DMS114 treated with DMSO at 0.1 percent for 48 hours (cell line): ENCODE measurements around the gene ALPK3.

Experiments used
- DNase-seq: peaks from one replicate; lab custom pipeline; 2025; ENCODE audit not compliant: unreplicated experiment; lab: John Stamatoyannopoulos, UW

Gene ALPK3

DNA sequence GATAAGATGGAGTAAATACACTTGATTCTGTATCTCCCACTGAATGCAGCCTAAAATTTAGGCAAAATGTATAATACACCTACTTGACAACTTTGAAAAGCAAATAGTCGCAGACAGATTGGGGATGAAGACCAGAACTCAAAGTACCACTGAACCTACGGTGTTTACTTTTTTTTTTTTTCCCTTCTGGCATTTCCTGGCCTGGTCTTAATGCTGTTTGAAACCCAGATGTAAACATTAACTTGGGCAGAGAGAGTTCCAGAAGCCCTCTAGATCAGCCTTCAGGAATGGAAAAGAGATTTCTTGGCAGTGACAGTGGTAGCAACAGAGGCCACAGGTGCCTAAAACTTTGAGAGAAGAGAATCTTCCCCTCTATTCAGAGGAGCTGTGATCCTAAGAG, 27.8 kb downstream of the ALPK3 start:
- DNase-seq: no peak

DNA sequence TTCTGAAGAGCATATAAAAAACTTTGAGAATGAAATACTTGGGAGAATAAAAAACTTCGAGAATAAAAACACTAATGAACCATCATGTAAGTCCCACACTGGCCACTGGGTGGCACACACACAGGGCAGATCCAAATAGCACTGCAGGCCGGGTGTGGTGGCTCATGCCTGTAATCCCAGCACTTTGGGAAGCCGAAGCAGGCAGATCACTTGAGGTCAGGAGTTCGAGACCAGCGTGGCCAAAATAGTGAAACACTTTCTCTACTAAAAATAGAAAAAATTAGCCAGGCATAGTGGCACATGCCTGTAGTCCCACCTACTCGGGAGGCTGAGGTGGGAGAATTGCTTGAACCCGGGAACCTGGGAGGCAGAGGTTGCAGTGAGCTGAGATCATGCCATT, 28.5 kb downstream of the ALPK3 start:
- DNase-seq: peak; percentile 48

DNA sequence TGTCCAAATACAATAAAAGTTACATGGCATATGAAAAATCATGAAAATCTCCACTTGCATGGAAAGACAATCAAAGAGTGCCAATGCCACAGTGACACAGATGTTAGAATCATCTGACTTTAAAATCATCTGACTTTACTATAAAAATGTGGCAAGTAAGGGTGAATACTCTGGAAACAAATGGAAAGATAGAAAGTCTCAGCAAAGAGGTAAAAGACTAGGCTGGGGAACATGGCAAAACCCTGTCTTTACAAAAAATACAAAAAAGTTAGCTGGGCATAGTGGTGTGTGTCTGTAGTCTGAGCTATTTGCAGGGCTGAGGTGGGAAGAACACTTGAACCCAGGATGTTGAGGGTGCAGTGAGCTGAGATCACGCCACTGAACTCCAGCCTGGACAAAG, 29.1 kb downstream of the ALPK3 start:
- DNase-seq: no peak

DNA sequence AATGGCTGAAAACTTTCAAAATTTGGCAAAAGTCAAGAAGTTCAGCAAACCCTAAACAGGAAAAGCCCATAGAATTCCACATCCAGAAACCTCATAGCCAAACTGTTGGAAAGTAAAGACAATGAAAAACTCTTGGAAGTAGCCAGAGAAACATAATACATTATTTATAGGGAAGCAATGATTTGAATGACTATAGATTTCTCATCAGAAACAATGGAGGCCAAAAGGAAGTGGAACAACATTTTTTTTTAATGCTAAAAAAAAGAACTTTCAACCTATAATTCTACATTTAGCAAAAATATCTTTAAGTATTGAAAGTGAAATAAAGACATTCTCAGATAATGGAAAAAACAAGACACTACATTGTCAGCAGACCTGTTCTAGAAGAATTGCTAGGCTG, 30.2 kb downstream of the ALPK3 start:
- DNase-seq: no peak

DNA sequence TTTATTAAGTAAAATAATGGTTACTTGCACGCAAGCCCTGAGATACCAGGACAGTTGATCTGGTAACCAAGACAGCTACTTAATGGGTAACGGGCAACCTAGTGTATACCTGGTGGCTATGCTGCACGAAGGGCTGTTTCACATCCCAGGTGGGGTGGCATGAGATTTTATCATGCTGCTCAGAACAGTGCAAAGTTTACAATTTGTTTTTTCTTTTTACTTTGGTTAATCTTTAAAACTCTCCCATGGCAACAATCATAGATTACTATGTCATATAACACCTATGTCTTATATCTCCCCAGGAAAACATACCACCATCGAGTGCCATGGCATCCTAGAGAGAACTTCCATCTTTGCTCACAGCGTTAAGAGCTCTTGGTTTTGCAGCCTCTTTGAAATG, 35.1 kb downstream of the ALPK3 start:
- no peak for DNase-seq

DNA sequence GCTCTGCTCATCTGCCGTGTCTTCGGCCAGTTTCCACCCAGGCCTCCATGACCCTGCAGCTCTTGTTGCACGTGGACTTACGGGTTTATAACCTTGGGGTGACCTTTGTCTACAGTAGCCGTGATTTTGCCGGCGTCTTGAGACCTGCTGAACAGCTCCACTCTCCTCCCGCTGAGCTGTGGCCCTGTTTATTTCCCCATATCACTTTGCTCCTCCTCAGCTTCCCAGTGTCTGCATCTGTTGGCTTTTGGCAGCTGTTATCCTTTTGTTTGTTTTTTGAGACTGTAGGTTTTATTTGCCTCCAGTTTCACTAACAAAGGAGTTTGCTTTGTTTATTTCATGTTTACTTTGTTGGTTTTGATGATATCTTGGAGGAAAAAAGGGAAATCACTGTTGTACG, 38.0 kb downstream of the ALPK3 start:
- DNase-seq: no peak

DNA sequence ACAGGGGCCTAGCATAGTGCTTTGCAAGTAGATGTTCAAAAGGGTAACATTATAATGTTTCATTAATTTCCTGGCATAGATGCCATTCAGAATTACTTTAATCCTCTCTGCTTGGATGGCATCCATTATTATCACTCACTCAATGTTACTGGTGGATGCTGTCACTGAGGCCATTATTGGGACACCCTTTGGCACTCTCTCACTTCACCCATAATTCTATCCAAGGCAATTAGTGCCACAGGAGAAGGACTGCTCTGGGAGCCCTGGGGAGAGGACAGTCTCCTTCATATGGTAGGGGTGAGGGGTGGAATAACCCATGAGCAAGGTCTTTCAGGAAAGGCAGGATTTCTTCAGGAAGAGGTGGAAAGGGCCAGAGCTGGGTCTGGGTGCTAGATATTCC, 38.6 kb downstream of the ALPK3 start:
- no peak for DNase-seq

DNA sequence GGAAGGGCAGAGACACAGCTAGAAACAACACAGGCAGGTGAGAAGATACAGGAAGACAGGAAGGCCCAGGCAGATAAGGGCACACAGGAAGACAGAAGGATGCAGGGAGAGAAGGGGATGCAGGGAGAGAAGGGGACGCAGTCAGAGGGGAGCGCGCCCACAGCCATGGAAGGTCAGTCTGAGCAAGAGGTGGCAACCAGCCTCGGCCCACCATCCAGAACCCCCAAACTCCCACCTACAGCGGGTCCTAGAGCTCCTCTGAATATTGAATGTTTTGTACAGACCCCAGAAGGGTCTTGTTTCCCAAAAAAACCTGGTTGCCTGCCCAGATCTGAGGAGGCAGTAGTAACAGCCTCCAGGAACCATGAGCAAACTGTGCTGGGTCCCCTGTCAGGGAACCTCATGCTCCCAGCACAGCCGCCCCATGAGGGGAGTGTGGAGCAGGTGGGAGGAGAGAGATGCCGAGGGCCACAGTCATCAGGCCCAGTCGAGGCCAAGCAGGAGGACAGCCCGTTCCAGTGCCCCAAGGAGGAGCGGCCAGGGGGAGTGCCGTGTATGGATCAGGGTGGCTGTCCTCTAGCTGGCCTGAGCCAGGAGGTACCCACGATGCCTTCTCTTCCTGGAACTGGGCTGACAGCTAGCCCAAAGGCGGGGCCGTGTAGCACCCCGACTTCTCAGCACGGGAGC, 39.7 kb downstream of the ALPK3 start:
- no peak for DNase-seq

DNA sequence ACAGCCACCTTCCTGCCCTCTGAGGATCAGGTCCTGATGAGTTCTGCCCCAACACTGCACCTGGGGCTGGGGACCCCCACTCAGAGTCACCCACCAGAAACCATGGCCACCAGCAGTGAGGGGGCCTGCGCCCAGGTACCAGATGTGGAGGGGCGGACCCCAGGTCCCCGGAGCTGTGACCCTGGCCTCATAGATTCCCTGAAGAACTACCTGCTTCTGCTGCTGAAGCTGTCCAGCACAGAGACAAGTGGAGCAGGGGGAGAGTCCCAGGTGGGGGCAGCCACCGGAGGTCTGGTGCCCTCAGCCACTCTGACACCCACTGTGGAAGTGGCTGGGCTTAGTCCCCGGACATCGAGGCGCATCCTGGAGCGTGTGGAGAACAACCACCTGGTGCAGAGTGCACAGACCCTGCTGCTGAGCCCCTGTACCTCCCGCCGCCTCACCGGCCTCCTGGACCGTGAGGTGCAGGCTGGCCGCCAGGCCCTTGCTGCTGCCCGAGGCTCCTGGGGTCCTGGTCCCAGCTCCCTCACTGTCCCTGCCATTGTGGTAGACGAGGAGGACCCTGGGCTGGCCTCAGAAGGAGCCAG, 40.4 kb downstream of the ALPK3 start:
- no peak for DNase-seq

DNA sequence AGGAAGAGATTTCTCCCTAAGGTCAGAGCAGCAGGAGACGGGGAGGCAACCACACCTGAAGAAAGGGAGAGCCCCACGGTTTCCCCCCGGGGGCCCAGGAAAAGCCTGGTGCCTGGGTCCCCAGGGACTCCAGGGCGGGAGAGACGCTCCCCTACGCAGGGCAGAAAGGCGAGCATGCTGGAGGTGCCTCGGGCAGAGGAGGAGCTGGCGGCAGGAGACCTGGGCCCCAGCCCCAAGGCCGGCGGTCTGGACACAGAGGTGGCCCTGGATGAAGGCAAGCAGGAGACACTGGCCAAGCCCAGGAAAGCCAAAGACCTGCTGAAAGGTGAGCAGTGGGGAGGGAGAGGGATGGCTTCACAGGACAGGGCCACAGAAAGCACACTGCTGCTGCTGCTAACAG, 41.1 kb downstream of the ALPK3 start:
- no peak for DNase-seq

DNA sequence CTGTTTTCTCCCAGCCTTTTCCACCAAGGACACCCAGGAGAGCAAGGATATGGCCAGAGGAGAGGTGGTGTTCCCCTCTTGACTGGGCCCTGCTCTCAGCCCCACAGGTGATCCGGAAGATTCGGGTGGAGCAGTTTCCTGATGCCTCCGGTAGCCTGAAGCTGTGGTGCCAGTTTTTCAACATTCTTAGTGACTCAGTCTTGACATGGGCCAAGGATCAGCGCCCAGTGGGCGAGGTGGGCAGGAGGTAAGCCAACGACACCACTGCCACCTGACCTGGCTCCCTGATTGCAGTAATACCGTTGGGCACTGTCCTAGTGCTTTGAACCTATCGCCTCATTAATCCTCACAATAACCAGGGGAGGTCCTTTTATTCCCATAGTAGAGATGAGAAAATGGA, 42.0 kb downstream of the ALPK3 start:
- DNase-seq: no peak

DNA sequence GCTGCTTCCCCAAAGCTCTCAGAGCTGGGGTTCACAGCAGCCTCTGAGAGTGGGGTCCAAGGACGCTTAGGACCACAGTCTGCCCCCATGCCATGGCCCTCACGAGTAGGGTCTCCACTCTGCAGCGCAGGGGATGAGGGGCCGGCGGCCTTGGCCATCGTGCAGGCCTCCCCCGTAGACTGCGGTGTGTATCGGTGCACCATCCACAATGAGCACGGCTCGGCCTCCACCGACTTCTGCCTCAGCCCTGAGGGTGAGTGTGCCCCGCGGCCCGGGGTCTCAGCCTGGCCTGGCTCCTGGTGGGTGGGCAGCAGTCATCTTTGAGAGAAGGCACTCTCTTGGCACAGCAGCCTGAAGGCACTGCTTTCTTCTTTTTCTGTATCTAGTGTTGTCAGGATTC, 42.5 kb downstream of the ALPK3 start:
- no peak for DNase-seq

DNA sequence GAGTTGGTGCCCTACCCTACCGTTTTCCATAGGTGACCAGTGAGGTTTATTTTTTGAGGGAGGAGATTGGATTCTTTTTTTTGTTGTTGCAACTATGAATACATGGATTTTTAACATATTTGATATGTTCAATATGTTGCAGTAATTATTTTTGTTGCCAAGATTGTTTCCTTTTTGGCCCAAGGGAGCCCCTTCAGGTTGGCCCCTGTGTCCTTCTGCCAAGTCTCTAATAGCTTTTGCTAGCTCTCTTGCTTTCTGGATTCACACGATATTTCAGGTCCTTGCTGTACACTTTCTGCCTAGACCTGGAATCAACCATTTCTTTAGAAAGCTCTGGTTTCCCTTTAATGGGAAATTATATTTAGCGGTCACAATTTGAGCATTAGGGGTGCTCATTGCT, 44.6 kb downstream of the ALPK3 start:
- DNase-seq: no peak

DNA sequence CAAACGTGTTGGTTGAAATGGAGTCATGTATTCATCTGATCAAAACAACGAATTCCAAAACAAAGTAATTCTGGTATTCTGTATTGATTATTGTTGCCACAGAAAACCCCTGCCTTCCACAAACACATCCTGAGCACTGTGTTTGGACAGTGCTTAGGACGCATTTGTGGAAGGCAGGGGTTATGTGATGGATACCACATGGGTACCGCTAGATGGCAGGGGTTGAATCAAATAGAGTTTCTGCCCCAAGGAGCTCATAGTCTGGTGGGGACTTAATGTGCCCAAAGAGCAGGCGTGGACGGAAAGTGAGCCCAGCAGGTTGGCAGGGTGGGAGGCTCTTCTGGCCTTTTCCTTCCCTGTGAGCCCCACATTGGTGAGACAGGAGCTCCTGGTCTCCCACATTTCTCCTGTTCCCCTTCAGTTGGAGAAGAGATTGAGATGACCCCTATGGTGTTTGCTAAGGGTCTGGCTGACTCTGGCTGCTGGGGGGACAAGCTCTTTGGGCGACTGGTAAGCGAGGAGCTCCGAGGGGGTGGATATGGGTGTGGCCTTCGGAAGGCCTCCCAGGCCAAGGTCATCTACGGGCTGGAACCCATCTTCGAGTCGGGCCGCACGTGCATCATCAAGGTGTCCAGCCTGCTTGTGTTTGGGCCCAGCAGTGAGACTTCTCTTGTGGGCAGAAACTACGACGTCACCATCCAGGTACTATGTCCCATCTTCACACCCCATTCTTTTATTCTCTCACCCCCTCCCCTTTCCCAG, 45.2 kb downstream of the ALPK3 start:
- no peak for DNase-seq

DNA sequence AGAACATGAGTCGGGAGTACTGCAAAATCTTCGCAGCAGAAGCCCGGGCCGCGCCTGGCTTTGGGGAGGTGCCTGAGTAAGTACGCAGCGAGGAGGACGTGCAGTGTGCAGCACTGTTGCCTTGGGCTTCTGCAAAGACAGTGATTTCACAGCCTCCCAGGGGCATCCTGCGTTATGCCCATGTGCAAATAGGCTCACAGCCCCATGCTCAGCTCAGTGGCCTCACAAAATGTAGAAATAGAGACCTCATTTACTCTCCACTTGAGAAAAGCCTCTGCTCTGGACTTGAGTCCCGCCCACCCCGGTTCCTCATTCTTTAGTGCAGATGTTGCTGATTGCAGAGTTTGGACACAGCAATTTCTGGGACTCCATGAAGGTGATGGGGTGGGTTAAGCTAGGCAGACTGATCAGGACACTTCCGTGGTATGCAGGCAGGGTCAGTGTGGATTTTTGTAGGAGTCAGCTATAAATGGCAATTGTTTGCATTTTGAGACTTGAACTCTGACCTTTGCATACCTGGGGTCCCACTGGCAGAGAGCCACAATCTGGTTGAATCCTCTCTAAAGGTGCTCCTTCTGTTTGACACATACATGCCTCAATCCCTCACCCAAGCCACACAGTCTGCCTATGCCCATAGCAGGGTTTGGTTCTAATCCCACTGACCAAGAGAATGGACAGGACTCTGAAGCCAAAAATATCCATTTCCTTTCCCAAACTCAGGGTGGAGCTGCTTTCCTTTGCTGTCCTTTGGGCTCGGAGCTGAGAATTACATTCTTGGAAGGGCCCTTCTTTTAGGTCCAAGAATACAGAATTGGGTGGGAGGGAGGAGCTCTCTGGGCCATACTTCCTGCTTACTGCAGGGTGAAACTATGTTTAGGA, 46.6 kb downstream of the ALPK3 start:
- no peak for DNase-seq

DNA sequence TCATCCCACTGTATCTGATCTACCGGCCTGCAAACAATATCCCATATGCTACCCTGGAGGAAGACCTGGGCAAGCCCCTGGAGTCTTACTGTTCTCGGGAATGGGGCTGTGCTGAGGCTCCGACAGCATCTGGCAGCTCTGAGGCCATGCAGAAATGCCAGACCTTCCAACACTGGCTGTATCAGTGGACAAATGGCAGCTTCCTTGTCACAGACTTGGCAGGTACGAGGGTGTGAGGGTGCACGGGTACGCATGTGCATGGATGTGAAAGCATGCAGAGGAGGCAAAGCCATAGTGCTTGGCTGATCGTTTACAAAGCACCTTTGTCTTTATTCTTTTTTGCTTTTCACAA, 47.3 kb downstream of the ALPK3 start:
- DNase-seq: no peak

DNA sequence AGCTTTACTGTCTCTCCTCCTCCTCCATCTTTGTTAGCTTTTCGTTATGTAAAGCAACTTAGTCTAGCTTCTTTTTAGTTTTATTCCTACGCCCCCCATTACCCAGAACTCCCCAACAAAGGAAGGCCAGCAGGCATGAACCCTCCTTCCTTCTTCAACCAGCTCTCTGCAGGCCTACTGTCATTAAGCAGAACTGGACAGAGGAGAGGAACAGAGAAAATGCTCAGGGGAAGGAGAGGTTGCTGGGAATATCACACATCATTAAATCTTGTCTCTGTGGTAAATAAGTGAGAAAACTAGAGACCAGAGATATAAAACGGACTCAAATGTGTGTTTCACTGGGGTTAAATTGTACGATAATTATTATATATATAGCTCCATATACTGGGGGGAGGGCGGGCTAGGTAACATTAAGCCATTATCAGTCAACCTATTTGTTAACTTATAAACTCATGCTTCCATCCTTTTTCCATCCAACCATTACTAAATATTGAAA, 48.0 kb downstream of the ALPK3 start:
- no peak for DNase-seq

DNA sequence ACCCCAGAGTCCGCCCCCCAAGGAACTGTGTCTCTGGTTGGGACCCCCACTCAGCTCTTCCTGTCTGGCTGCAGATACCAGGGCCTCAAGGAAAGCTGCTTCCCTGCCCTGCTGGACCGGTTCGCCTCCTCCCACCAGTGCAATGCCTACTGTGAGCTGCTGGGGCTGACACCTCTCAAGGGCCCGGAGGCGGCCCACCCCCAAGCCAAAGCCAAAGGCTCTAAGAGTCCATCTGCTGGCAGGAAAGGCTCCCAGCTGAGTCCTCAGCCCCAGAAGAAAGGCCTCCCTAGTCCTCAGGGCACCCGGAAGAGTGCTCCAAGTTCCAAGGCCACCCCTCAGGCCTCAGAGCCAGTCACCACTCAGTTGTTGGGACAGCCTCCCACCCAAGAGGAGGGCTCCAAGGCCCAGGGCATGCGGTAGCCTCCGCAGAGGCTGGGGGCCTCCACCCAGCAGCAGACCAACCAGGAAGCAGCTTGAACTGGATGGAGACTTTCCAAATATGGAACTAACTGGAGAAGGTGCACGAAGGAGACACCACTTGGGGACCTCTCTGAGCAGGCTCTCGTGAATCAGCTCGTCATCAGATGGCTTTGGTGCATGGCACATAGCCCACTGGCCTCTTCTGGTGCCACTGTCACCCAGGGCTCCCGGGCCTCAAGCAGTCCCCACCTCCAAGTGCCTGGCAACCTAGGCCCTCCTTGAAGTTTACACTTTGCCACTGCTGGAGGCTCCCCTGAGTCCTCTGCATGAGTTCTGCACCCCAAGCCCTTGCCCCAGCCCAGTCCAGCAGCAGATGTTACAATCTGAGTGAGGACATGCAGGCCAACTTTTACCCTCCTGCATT, 51.1 kb downstream of the ALPK3 start:
- no peak for DNase-seq

DNA sequence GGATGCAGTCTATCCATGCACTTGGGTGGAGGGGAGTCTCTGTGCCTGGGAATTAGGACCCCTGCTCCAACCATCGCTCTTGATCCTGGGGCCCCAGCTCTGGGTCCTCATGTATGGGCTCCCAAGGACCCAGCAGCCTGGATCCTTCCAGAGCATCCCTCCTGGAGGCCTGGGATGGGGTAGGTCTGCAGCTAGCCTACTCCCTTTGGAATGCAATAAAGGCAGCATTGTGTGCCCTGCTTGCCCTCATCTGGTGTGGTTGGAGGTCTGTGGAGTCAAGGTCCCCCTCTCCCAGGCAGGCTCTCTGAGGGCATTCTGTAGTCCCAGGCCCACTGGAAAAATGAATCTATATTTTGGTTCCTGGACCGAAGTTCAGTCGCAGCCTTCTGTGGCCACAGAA, 52.4 kb downstream of the ALPK3 start:
- no peak for DNase-seq

DNA sequence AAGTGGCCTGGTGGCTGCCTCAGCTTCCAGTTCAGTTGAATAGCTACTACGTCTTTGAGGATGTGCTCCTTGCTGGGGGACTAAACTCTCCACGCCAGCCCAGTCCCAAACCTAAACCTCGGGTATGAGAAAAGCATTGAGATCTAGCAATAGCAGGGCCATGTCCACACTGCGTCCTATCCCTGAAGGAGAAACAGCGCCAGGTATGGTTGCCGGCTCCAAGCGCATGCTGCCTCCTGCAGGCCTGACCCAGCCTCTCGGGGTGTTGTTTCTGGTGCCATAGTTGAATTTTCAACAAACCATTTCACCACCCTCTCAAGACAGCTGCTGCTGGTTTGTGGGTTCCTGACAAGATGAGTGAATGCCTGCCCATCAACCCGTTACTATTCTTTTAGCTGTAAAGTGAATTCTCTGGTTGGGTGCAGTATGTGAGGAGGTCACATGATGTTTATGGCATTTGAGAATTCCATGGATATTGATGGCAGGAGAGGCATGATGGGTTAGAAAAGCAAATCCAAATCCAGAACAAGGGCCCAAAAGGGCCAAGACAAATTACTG, 54.4 kb downstream of the ALPK3 start:
- no peak for DNase-seq
